Mucosa of descending colon (tissue), 3 donors: Measurements from ENCODE around the gene IQCF5. TPM values are rescaled to one million over a fixed set of nuclear protein-coding genes. Genes with fewer than 3 reads are reported as not detected.

ENCODE experiments used
- ATAC-seq: fragments of 200-7000 bp; cut with Tn5 transposase; one replicate; pipeline ENCODE4 v1.9.1; 2020; ENCODE audit warnings: mild to moderate bottlenecking, moderate library complexity
- DNase-seq, 3 donors: peaks; one replicate each; pipeline ENCODE4 v3.0.0-alpha.2; 2020
- H3K36me3 ChIP-seq: fragments of 200-600 bp; one replicate; pipeline ENCODE4 v1.8.0; 2021; ENCODE audit warnings: low read depth, mild to moderate bottlenecking
- H3K4me1 ChIP-seq: fragments of 200-600 bp; one replicate; pipeline ENCODE4 v1.8.0; 2021; ENCODE audit warnings: low read depth, mild to moderate bottlenecking
- H3K4me3 ChIP-seq: fragments of 200-600 bp; one replicate; pipeline ENCODE4 v1.8.0; 2021; ENCODE audit warnings: mild to moderate bottlenecking
- H3K9me3 ChIP-seq: fragments of 200-600 bp; one replicate; pipeline ENCODE4 v1.8.0; 2021; ENCODE audit warnings: mild to moderate bottlenecking
- intact Hi-C, 2 donors: fragments of 100-400 bp; cut with DNase I in 1 of 2; cut with micrococcal nuclease in 1 of 2; formaldehyde crosslinking; loops; one replicate each; pipeline versions ENCODE4 v1.11.0 to v1.11.1; 2022; cut with DNase I, micrococcal nuclease
- total RNA-seq, 3 donors: library from RNA; stranded (reverse); fragmentation: NEBNext Ultra II Directional in 2 of 3; extraction: Animal tissue kit (Norgen Biotek cat#: 25700) in 2 of 3; gene quantifications; one replicate each; pipeline versions ENCODE4 v1.2.1 to v1.2.4, GENCODE V29; 2021 to 2023
- TF ChIP-seq, protein P1 (sequence below): fragments of 200-600 bp; IDR thresholded peaks from one replicate; pipeline ENCODE4 v1.8.0; 2022; ENCODE audit warnings: antibody characterized with exemption, mild to moderate bottlenecking
- donor health status: DM: no; HTN: no; CAD: no; lungs with moderate emphysema.
- donor health status: DM: no; HTN: no; CAD: no.
- donor health status: DM: no; HTN: yes; CAD: no.

The IQCF5 gene
- total RNA-seq, 3 donors from 2014 or later: not detected

- DNase-seq (no peak), ATAC-seq (no peak)
- Histone ChIP-seq H3K9me3 (no peaks in the 10 kb centered on the region), H3K4me3 (no peak overlapping the region), H3K36me3 (no peaks in the 10 kb centered on the region), H3K4me1 (no peaks in the 10 kb centered on the region)
- TF ChIP-seq, protein P1, sequence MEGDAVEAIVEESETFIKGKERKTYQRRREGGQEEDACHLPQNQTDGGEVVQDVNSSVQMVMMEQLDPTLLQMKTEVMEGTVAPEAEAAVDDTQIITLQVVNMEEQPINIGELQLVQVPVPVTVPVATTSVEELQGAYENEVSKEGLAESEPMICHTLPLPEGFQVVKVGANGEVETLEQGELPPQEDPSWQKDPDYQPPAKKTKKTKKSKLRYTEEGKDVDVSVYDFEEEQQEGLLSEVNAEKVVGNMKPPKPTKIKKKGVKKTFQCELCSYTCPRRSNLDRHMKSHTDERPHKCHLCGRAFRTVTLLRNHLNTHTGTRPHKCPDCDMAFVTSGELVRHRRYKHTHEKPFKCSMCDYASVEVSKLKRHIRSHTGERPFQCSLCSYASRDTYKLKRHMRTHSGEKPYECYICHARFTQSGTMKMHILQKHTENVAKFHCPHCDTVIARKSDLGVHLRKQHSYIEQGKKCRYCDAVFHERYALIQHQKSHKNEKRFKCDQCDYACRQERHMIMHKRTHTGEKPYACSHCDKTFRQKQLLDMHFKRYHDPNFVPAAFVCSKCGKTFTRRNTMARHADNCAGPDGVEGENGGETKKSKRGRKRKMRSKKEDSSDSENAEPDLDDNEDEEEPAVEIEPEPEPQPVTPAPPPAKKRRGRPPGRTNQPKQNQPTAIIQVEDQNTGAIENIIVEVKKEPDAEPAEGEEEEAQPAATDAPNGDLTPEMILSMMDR: no peak
- intact Hi-C loops: no loop called here
Observed at GRCh38 chr3:51888463-51889105, 13.2 kb upstream of the IQCF5 start.

GRCh38 chr3:51887620-51888019 is 12.2 kb upstream of the IQCF5 start:
- peak; percentile 37 for ATAC-seq

DNA sequence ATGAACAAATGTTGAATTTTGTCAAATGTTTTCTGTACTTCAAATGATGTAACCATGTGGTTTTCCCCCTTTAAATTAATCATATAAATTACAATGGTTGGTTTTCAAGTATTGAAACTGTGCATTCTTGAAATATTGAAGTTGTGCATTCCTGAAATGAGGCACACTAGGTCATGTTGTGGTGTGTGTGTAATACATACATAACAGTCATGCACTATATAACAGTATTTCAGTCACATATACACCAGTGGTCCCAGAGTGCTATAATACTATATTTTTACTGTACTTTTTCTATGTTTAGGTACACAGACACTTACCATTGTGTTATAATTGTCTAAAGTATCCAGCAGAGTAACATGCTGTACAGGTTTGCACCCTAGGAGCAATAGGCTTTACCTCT is 11.0 kb upstream of the IQCF5 start:
- no peak for ATAC-seq
- no peak for DNase-seq
- Histone ChIP-seq H3K4me3 (no peak overlapping the region), H3K9me3 (no peaks in the 10 kb centered on the region), H3K36me3 (no peaks in the 10 kb centered on the region), H3K4me1 (no peaks in the 10 kb centered on the region)
- intact Hi-C loops: no loop called here
- TF ChIP-seq, protein P1: no peak

More at GRCh38 chr3:51887620-51888019, 12.2 kb upstream of the IQCF5 start:
- Histone ChIP-seq H3K4me1 (no peaks in the 10 kb centered on the region), H3K4me3 (no peak overlapping the region), H3K9me3 (no peaks in the 10 kb centered on the region), H3K36me3 (no peaks in the 10 kb centered on the region)
- intact Hi-C loops: no loop called here
- DNase-seq: no peak
- TF ChIP-seq, protein P1: no peak

DNA sequence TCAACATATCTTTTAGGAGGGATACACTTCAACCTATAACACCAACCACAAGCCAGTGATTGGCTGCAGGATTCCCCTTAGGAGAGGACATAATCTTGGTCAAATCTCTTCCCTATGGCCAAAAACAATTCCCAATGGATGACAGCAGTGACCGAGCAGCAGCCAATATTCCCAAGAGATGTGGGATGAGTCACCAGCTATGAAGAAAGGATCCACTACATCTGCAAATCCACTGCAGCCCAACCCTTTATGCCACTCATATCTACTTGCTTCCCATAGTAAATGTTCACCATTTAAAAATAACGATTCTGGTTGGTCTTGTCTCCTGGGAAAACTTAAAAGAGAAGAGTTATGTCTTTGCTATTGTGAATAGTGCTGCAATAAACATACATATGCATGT is 4.5 kb upstream of the IQCF5 start:
- Histone ChIP-seq H3K4me1 (no peaks in the 10 kb centered on the region), H3K4me3 (no peak overlapping the region), H3K9me3 (no peaks in the 10 kb centered on the region), H3K36me3 (no peaks in the 10 kb centered on the region)
- DNase-seq (no peak), ATAC-seq (no peak)
- TF ChIP-seq, protein P1: no peak
- intact Hi-C loops: no loop called here

DNA sequence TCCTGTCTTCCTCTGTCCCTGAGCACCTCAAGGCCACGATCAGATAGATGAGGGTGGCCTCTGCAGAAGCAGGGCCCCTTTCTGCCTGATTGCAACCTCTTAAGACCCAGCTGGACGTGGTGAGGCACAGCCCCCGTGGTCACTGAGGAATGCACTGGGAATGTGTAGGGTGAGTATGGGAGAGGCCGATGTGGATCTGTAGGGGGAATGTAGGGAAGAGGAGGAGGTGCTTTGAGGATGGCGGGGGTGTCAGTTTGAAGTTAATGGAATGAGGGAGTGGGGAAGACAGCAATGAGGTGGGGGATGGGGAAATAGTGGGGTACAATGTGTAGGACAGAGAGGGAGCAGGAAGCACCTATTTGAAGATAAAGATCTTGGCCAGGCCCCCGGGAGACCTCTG is 785 bp upstream of the IQCF5 start:
- ATAC-seq (no peak), DNase-seq (no peak)
- TF ChIP-seq, protein P1: no peak
- intact Hi-C loops: no loop called here
- Histone ChIP-seq H3K9me3 (no peaks in the 10 kb centered on the region), H3K36me3 (no peaks in the 10 kb centered on the region), H3K4me3 (no peak overlapping the region), H3K4me1 (no peaks in the 10 kb centered on the region)

GRCh38 chr3:51874889-51875288 is 512 bp downstream of the IQCF5 start:
- Histone ChIP-seq H3K4me1 (no peaks in the 10 kb centered on the region), H3K4me3 (no peak overlapping the region), H3K9me3 (no peaks in the 10 kb centered on the region), H3K36me3 (no peaks in the 10 kb centered on the region)
- ATAC-seq (no peak), DNase-seq (no peak)
- intact Hi-C loops: no loop called here
- TF ChIP-seq, protein P1: no peak
